Upper lobe of left lung (tissue), 6 donors: ENCODE results near the gene GRK5. TPM values are rescaled to one million over a fixed set of nuclear protein-coding genes. Genes with fewer than 3 reads are reported as not detected.

Source experiments
- ATAC-seq, 2 donors: fragments of 200-7000 bp; cut with Tn5 transposase; one replicate each; pipeline ENCODE4 v1.9.1; 2022; ENCODE audit warnings: mild to moderate bottlenecking in 2 of 2, moderate library complexity in 2 of 2; ENCODE audit not compliant: low FRiP score in 2 of 2
- DNase-seq, 2 donors: peaks; one replicate each; pipeline ENCODE4 v3.0.0-alpha.2; 2019 to 2020
- H3K27ac ChIP-seq, 4 donors: fragments of 200-600 bp; sonication (generic); one replicate each; pipeline ENCODE4 v1.5.1; 2016 to 2019
- H3K27me3 ChIP-seq, 4 donors: fragments of 200-600 bp; sonication (generic); one replicate each; pipeline ENCODE4 v1.5.1; 2017 to 2019
- H3K36me3 ChIP-seq, 4 donors: fragments of 200-600 bp; sonication (generic); one replicate each; pipeline ENCODE4 v1.5.1; 2016 to 2019
- H3K4me1 ChIP-seq, 4 donors: fragments of 200-600 bp; sonication (generic); one replicate each; pipeline ENCODE4 v1.5.1; 2018 to 2019
- H3K4me3 ChIP-seq, 4 donors: fragments of 200-600 bp; sonication (generic); one replicate each; pipeline ENCODE4 v1.5.1; 2017 to 2019; ENCODE audit warnings: mild to moderate bottlenecking in 2 of 4, moderate library complexity in 1 of 4
- H3K9me3 ChIP-seq, 4 donors: fragments of 200-600 bp; sonication (generic); one replicate each; pipeline ENCODE4 v1.5.1; 2018 to 2019
- EP300 ChIP-seq, 4 donors: sonication (generic); formaldehyde crosslinking; IDR thresholded peaks; one replicate each; pipeline ENCODE4 v1.5.1; 2017; ENCODE audit warnings: antibody characterized with exemption in 4 of 4, control low read depth in 2 of 4
- POLR2A ChIP-seq, 4 donors: fragments of 450-650 bp; IDR thresholded peaks; one replicate each; pipeline ENCODE4 v1.5.1; 2016 to 2017; ENCODE audit warnings: antibody characterized with exemption in 4 of 4, mild to moderate bottlenecking in 2 of 4
- POLR2AphosphoS5 ChIP-seq, 2 donors: sonication (generic); formaldehyde crosslinking; IDR thresholded peaks; one replicate each; pipeline ENCODE4 v1.5.1; 2017; ENCODE audit warnings: antibody characterized with exemption in 2 of 2
- WGBS, 2 donors: methylation state at CpG; one replicate each; pipeline ENCODE4 v1.1.5; 2017 to 2018; 5-methylcytosine and 5-hydroxymethylcytosine counted together
- total RNA-seq, 6 donors: library from RNA; depleted of rRNA in 4 of 6; stranded (reverse); fragments of >200 nt in 4 of 6; gene quantifications; one replicate each; pipeline versions ENCODE4 v1.1.0 to v1.2.1, GENCODE V29; 2016 to 2021
- TF ChIP-seq, protein P1 (sequence below), 6 experiments: fragments of 450-650 bp in 4 of 6; fragments of 200-600 bp in 2 of 6; sonication (generic) in 2 of 6; IDR thresholded peaks; one replicate each; pipeline ENCODE4 v1.5.1; 2016 to 2019; ENCODE audit warnings: antibody characterized with exemption in 6 of 6
- donor health status: DM: no; HTN: no; CAD: no; lungs with moderate emphysema.
- donor health status: DM: no; HTN: yes; CAD: no; lungs with severe emphysema.

The GRK5 gene
- total RNA-seq, 6 donors from 2014 or later, result 38.6 to 80.9 (median 61.1) TPM

DNA sequence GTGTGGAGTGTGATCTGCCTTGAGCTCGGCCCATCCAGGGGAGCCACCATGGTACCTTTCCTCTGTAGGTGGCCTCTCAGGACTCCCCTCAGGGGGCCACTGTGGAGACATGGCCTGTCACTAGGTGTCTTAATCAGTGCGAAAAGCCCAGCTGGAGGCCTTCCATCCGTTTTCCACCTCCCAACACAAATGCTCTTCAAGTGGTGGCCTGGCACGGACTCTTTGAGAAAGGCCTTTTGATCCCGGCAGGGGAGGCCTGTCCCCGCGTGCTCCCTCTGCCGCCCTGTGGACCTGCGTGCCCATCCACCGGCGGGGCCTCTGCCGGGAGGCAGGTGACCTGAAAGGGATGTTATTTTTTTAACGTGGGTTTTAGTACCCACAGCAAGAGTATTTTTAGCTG lies 185.6 kb downstream of the GRK5 start:
- Histone ChIP-seq H3K36me3 (peaks cover 0 to 15% (median 5%) of the 10 kb centered on the region in 4 donors), H3K4me1 (peaks cover 19 to 32% (median 26%) of the 10 kb centered on the region in 4 donors), H3K4me3 (no peak overlapping the region), H3K27me3 (no peaks in the 10 kb centered on the region), H3K27ac (peak overlapping the region in 1 of 4 donors; percentile 44), H3K9me3 (no peaks in the 10 kb centered on the region)
- no peak for ATAC-seq
- TF ChIP-seq POLR2A (IDR thresholded peaks at IDR 0.05) (no peak), EP300 (IDR thresholded peaks at IDR 0.05) (no peak), POLR2AphosphoS5 (IDR thresholded peaks at IDR 0.05) (no peak)
- TF ChIP-seq, protein P1, sequence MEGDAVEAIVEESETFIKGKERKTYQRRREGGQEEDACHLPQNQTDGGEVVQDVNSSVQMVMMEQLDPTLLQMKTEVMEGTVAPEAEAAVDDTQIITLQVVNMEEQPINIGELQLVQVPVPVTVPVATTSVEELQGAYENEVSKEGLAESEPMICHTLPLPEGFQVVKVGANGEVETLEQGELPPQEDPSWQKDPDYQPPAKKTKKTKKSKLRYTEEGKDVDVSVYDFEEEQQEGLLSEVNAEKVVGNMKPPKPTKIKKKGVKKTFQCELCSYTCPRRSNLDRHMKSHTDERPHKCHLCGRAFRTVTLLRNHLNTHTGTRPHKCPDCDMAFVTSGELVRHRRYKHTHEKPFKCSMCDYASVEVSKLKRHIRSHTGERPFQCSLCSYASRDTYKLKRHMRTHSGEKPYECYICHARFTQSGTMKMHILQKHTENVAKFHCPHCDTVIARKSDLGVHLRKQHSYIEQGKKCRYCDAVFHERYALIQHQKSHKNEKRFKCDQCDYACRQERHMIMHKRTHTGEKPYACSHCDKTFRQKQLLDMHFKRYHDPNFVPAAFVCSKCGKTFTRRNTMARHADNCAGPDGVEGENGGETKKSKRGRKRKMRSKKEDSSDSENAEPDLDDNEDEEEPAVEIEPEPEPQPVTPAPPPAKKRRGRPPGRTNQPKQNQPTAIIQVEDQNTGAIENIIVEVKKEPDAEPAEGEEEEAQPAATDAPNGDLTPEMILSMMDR (IDR thresholded peaks at IDR 0.05), result no peak
- WGBS, 2 donors, result 84 to 88% methylated on average over 11 to 12 of the region's 13 CpGs
- no peak for DNase-seq

DNA sequence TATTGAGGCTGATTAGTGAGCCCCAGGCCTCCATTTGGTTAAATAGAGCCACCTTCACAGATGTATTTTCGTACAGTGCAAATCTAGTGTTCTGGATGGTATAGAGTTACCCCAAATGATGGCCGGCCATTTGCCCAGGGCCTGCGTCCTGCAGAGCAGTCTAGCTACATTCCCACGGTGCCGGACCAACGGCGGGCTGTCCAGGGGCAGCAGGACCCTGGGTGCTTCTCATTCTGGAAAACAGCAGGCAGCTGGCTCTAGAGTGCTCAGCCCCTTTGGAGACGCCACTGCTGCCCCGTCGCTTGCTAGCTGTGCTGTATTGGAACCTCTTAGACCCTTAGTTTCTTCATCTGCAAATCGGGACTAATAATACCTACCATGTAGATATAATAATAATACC lies 186.1 kb downstream of the GRK5 start:
- TF ChIP-seq, protein P1 (IDR thresholded peaks at IDR 0.05), result no peak
- 80 to 96% methylated on average over 3 to 11 of the region's 11 CpGs for WGBS, 2 donors
- no peak for DNase-seq

DNA sequence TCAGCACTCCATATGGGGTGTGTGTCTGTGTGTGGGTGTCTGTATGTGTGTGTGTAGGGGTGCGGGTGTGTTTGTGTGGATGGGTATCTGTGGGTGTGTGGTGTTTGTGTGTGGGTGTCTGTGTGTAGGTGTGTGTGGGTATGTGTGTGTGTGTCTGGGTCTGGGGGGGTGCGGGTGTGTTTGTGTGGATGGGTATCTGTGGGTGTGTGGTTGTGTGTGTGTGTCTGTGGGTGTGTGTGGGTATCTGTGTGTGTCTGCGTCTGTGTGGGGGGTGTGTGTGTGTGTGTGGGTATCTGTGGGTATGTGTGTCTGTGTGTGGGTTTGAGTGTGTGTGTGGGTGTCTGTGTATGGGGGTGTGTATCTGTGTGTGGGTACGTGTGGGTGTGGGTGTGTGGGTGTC lies 186.5 kb downstream of the GRK5 start:
- Histone ChIP-seq H3K27me3 (no peaks in the 10 kb centered on the region), H3K4me3 (no peak overlapping the region), H3K4me1 (peaks cover 19 to 32% (median 26%) of the 10 kb centered on the region in 4 donors), H3K36me3 (peaks cover 0 to 23% (median 5%) of the 10 kb centered on the region in 4 donors), H3K27ac (peak overlapping the region in 1 of 4 donors; percentile 44), H3K9me3 (no peaks in the 10 kb centered on the region)
- TF ChIP-seq POLR2A (IDR thresholded peaks at IDR 0.05) (no peak), EP300 (IDR thresholded peaks at IDR 0.05) (no peak), POLR2AphosphoS5 (IDR thresholded peaks at IDR 0.05) (no peak)
- TF ChIP-seq, protein P1 (IDR thresholded peaks at IDR 0.05), result no peak
- no peak for DNase-seq
- ATAC-seq, result no peak
- 93 to 97% methylated on average over 4 of the region's 4 CpGs for WGBS, 2 donors

More for the DNA sequence above, 186.1 kb downstream of the GRK5 start:
- no peak for ATAC-seq
- Histone ChIP-seq H3K9me3 (no peaks in the 10 kb centered on the region), H3K4me1 (peaks cover 19 to 32% (median 26%) of the 10 kb centered on the region in 4 donors), H3K27me3 (no peaks in the 10 kb centered on the region), H3K27ac (peak overlapping the region in 1 of 4 donors; percentile 44), H3K36me3 (peaks cover 0 to 19% (median 5%) of the 10 kb centered on the region in 4 donors), H3K4me3 (no peak overlapping the region)

DNA sequence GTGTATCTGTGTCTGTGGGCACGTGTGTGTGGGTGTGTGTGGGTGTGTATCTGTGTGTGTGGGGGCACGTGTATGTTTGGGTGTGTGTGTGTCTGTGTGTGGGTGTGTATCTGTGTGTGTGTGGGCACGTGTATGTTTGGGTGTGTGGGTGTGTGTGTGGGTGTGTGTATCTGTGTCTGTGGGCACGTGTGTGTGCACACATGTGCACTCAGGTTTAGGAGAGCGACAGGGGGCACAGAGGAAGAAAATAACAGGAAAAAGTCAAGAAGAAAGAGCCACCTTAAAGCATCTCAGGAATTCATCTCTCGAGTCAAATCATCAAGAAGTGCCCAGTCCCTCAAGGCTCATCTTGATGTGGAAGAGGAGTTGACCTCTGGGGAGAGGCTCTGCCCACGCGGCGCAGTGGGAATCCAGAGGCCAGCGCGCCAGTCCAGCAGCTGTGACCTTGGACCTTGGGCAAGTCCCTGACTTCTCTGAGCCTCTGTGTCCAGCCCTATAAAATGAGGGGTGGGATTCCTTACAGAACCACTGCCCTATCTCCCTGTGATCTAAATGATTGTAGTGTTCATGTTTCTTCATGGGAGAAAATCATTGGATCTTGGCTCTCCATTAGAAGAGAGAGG lies 187.4 kb downstream of the GRK5 start:
- H3K4me3 ChIP-seq, result no peak overlapping the region
- H3K27ac ChIP-seq, result peak overlapping the region; percentile 73 to 89 (median 86)
- ATAC-seq, result no peak
- H3K9me3 ChIP-seq, result no peaks in the 10 kb centered on the region
- H3K4me1 ChIP-seq, result peaks cover 20 to 29% (median 26%) of the 10 kb centered on the region in 4 donors
- H3K27me3 ChIP-seq, result no peaks in the 10 kb centered on the region
- H3K36me3 ChIP-seq, result peaks cover 0 to 29% (median 8%) of the 10 kb centered on the region in 4 donors
- 69 to 70% methylated on average over 10 to 11 of the region's 11 CpGs for WGBS, 2 donors
- peak in 1 of 2 donors; percentile 63 for DNase-seq
- no peak for TF ChIP-seq POLR2AphosphoS5 (IDR thresholded peaks at IDR 0.05)
- no peak for TF ChIP-seq EP300 (IDR thresholded peaks at IDR 0.05)
- TF ChIP-seq POLR2A (IDR thresholded peaks at IDR 0.05), result no peak
- TF ChIP-seq, protein P1 (IDR thresholded peaks at IDR 0.05), result no peak
